CD14-positive monocyte (primary cell): Measurements from ENCODE around the gene SSPN. TPM values are rescaled to one million over a fixed set of nuclear protein-coding genes. Genes with fewer than 3 reads are reported as not detected.

Experiments used
- DNase-seq, 3 donors: peaks; one replicate each; pipeline ENCODE4 v3.0.0-alpha.2; 2011 to 2022
- H2AFZ ChIP-seq: 2 replicates; pipeline ENCODE4 v1.6.0; 2012; ENCODE audit warnings: mild to moderate bottlenecking, low read depth, low read length, inconsistent platforms; ENCODE audit not compliant: insufficient read depth, poor library complexity, severe bottlenecking
- H3K27ac ChIP-seq, 2 donors: 1 replicate in 1 of 2; 2 replicates in 1 of 2; pipeline ENCODE4 v1.5.1; 2012 to 2013; ENCODE audit warnings: low read length in 2 of 2, control low read depth in 1 of 2, inconsistent platforms in 1 of 2, low read depth in 1 of 2, mild to moderate bottlenecking in 1 of 2
- H3K27me3 ChIP-seq, 2 donors: one replicate each; pipeline versions ENCODE4 v1.6.0 to v1.6.1; 2011 to 2013; ENCODE audit warnings: low read length in 2 of 2; ENCODE audit not compliant: control insufficient read depth in 2 of 2, insufficient read depth in 2 of 2
- H3K36me3 ChIP-seq, 2 donors: replicated peaks in 1 of 2; 1 replicate in 1 of 2; 2 replicates in 1 of 2; pipeline versions ENCODE4 v1.5.1 to v1.6.1; 2012 to 2013; ENCODE audit warnings: low read length in 2 of 2, control low read depth in 1 of 2, inconsistent platforms in 1 of 2, mild to moderate bottlenecking in 1 of 2; ENCODE audit not compliant: insufficient read depth in 2 of 2, control insufficient read depth in 1 of 2
- H3K4me1 ChIP-seq, 2 donors: 1 replicate in 1 of 2; 2 replicates in 1 of 2; pipeline versions ENCODE4 v1.5.1 to v1.6.1; 2012 to 2013; ENCODE audit warnings: low read length in 2 of 2, control low read depth in 1 of 2, inconsistent platforms in 1 of 2, mild to moderate bottlenecking in 1 of 2, moderate library complexity in 1 of 2; ENCODE audit not compliant: insufficient read depth in 2 of 2, control insufficient read depth in 1 of 2
- H3K4me2 ChIP-seq: replicated peaks from 2 replicates; pipeline ENCODE3; 2012; ENCODE audit warnings: low read length, moderate library complexity, mild to moderate bottlenecking; ENCODE audit not compliant: poor library complexity, severe bottlenecking; ENCODE audit errors: extremely low read depth
- H3K4me3 ChIP-seq, 3 experiments: fragments of 200-600 bp in 1 of 3; sonication (generic) in 1 of 3; replicated peaks in 1 of 3; 1 replicate in 2 of 3; 2 replicates in 1 of 3; pipeline ENCODE4 v1.5.1; 2011 to 2013; ENCODE audit warnings: low read length in 3 of 3, mild to moderate bottlenecking in 3 of 3, control low read depth in 2 of 3, low read depth in 2 of 3, inconsistent platforms in 1 of 3, moderate library complexity in 1 of 3
- H3K79me2 ChIP-seq: 2 replicates; pipeline ENCODE4 v1.6.0; 2012; ENCODE audit warnings: mild to moderate bottlenecking, control low read depth, inconsistent platforms, low read length, moderate library complexity; ENCODE audit not compliant: insufficient read depth
- H3K9ac ChIP-seq: 2 replicates; pipeline ENCODE4 v1.6.0; 2017; ENCODE audit warnings: low read length, mild to moderate bottlenecking; ENCODE audit not compliant: insufficient read depth, poor library complexity, severe bottlenecking
- H3K9me3 ChIP-seq, 2 donors: replicated peaks in 1 of 2; 1 replicate in 1 of 2; 2 replicates in 1 of 2; pipeline versions ENCODE4 v1.5.1 to v1.6.1; 2012 to 2013; ENCODE audit warnings: low read length in 2 of 2, control low read depth in 1 of 2; ENCODE audit not compliant: control insufficient read depth in 1 of 2, insufficient read depth in 1 of 2
- H4K20me1 ChIP-seq: 2 replicates; pipeline ENCODE4 v1.6.0; 2012; ENCODE audit warnings: mild to moderate bottlenecking, low read length, control low read depth, moderate library complexity; ENCODE audit not compliant: insufficient read depth
- H3K27ac Mint-ChIP-seq, 7 donors: one replicate each; pipeline ENCODE4 v1.8.0; 2020; ENCODE audit warnings: mild to moderate bottlenecking in 7 of 7, mixed read lengths in 7 of 7, moderate library complexity in 6 of 7, inconsistent platforms in 2 of 7
- H3K27me3 Mint-ChIP-seq, 3 donors: one replicate each; pipeline ENCODE4 v1.8.0; 2021 to 2022; ENCODE audit warnings: low read depth in 3 of 3, mild to moderate bottlenecking in 3 of 3, mixed read lengths in 3 of 3, moderate library complexity in 3 of 3, inconsistent platforms in 1 of 3
- H3K36me3 Mint-ChIP-seq, 2 donors: one replicate each; pipeline ENCODE4 v1.8.0; 2020; ENCODE audit warnings: mixed read lengths in 2 of 2, inconsistent platforms in 1 of 2, mild to moderate bottlenecking in 1 of 2
- H3K4me1 Mint-ChIP-seq: one replicate; pipeline ENCODE4 v1.8.0; 2020; ENCODE audit warnings: mild to moderate bottlenecking, mixed read lengths
- H3K4me3 Mint-ChIP-seq, 2 donors: one replicate each; pipeline ENCODE4 v1.8.0; 2020; ENCODE audit warnings: mild to moderate bottlenecking in 2 of 2, mixed read lengths in 2 of 2, moderate library complexity in 1 of 2
- H3K9me3 Mint-ChIP-seq, 7 donors: one replicate each; pipeline ENCODE4 v1.8.0; 2020 to 2022; ENCODE audit warnings: mixed read lengths in 7 of 7, mild to moderate bottlenecking in 6 of 7, moderate library complexity in 6 of 7, inconsistent platforms in 2 of 7
- CTCF ChIP-seq: fragments of 200-600 bp; IDR thresholded peaks from one replicate; pipeline ENCODE4 v1.8.0; 2022; ENCODE audit warnings: antibody characterized with exemption, mild to moderate bottlenecking
- WGBS: methylation state at CpG from one replicate; pipeline ENCODE4 v1.1.5; 2013; ENCODE audit warnings: missing lambda C conversion rate; ENCODE audit not compliant: insufficient coverage; 5-methylcytosine and 5-hydroxymethylcytosine counted together
- intact Hi-C, 2 donors: fragments of 100-400 bp; cut with micrococcal nuclease; formaldehyde crosslinking; loops; one replicate each; pipeline versions ENCODE4 v1.15.0 to v1.15.1; 2023
- polyA plus RNA-seq, 3 donors: library from polyadenylated mRNA; depleted of rRNA in 1 of 3; unstranded in 2 of 3; stranded (reverse) in 1 of 3; fragments of 300-500 nt in 2 of 3; fragments of >200 nt in 1 of 3; fragmentation: Illumina TruSeq in 2 of 3; gene quantifications; 1 replicate in 2 of 3; 2 replicates in 1 of 3; pipeline ENCODE4 v1.2.3, GENCODE V29; 2012 to 2021

SSPN gene
- polyA plus RNA-seq, 3 donors = 0.15 TPM; not detected in 2

- Mint-ChIP-seq H3K27ac (no peak overlapping the region), H3K4me1 (no peaks in the 10 kb centered on the region), H3K27me3 (peaks cover 2 to 4% (median 3%) of the 10 kb centered on the region in 3 donors), H3K36me3 (no peaks in the 10 kb centered on the region), H3K4me3 (no peak overlapping the region), H3K9me3 (no peaks in the 10 kb centered on the region)
- H3K9me3 ChIP-seq = no peaks in the 10 kb centered on the region
- no peaks in the 10 kb centered on the region for H3K36me3 ChIP-seq
- H3K27ac ChIP-seq = no peak overlapping the region
- 82% methylated on average over 2 of the region's 4 CpGs for WGBS
- H4K20me1 ChIP-seq = no peaks in the 10 kb centered on the region
- H3K79me2 ChIP-seq = no peaks in the 10 kb centered on the region
- no peak for DNase-seq
- no peak overlapping the region for H3K4me2 ChIP-seq
- no peak overlapping the region for H2AFZ ChIP-seq
- no peaks in the 10 kb centered on the region for H3K27me3 ChIP-seq
- no peak overlapping the region for H3K9ac ChIP-seq
- TF ChIP-seq CTCF = no peak
- no peaks in the 10 kb centered on the region for H3K4me1 ChIP-seq
- intact Hi-C loops = no loop called here
- H3K4me3 ChIP-seq = no peak overlapping the region
Measured at GRCh38 chr12:26162905-26163304, 32.5 kb upstream of the SSPN start.

GRCh38 chr12:26164118-26164517, 31.3 kb upstream of the SSPN start:
- H3K4me2 ChIP-seq = no peak overlapping the region
- DNase-seq = no peak
- WGBS = 100% methylated on average over 1 of the region's 3 CpGs
- Mint-ChIP-seq H3K36me3 (no peaks in the 10 kb centered on the region), H3K27me3 (peaks cover 2 to 4% (median 2%) of the 10 kb centered on the region in 3 donors), H3K4me1 (no peaks in the 10 kb centered on the region), H3K27ac (no peak overlapping the region), H3K9me3 (no peaks in the 10 kb centered on the region), H3K4me3 (no peak overlapping the region)
- intact Hi-C loops = no loop called here
- no peak for TF ChIP-seq CTCF
- no peaks in the 10 kb centered on the region for H3K79me2 ChIP-seq
- no peak overlapping the region for H3K9ac ChIP-seq
- no peak overlapping the region for H2AFZ ChIP-seq
- H3K27ac ChIP-seq = no peak overlapping the region
- H3K36me3 ChIP-seq = no peaks in the 10 kb centered on the region
- no peak overlapping the region for H3K4me3 ChIP-seq
- H4K20me1 ChIP-seq = no peaks in the 10 kb centered on the region
- no peaks in the 10 kb centered on the region for H3K9me3 ChIP-seq
- no peaks in the 10 kb centered on the region for H3K27me3 ChIP-seq
- H3K4me1 ChIP-seq = no peaks in the 10 kb centered on the region
